ENCODE data around the gene TNFRSF21. TPM values are rescaled to one million over a fixed set of nuclear protein-coding genes. Genes with fewer than 3 reads are reported as not detected.

Gene TNFRSF21
- total RNA-seq, 1 donor from 2014 or later, result 49.6 TPM

- no peak for DNase-seq (ENCODE audit: low read depth in 2 of 2)
Observed at GRCh38 chr6:47323887-47324286, 14.2 kb upstream of the TNFRSF21 start.

GRCh38 chr6:47323321-47323720 is 13.6 kb upstream of the TNFRSF21 start:
- no peak for DNase-seq (ENCODE audit: low read depth in 2 of 2)

- no peak for DNase-seq (ENCODE audit: low read depth in 2 of 2)
Observed at GRCh38 chr6:47321577-47321976, 11.9 kb upstream of the TNFRSF21 start.

GRCh38 chr6:47319867-47320266 is 10.2 kb upstream of the TNFRSF21 start:
- no peak for DNase-seq (ENCODE audit: low read depth in 2 of 2)

- DNase-seq (ENCODE audit: low read depth in 2 of 2), result no peak
Observed at GRCh38 chr6:47319382-47319781, 9.7 kb upstream of the TNFRSF21 start.

- no peak for DNase-seq (ENCODE audit: low read depth in 2 of 2)
Observed at GRCh38 chr6:47318236-47318989, 8.7 kb upstream of the TNFRSF21 start.

GRCh38 chr6:47315181-47315580 is 5.5 kb upstream of the TNFRSF21 start:
- DNase-seq (ENCODE audit: low read depth in 2 of 2), result peak; percentile 34 to 59

- no peak for DNase-seq (ENCODE audit: low read depth in 2 of 2)
Observed at GRCh38 chr6:47310131-47310480, 401 bp upstream of the TNFRSF21 start.

- peak; percentile 41 to 53 for DNase-seq (ENCODE audit: low read depth in 2 of 2)
Observed at GRCh38 chr6:47308552-47309290, 984 bp downstream of the TNFRSF21 start.

- no peak for DNase-seq (ENCODE audit: low read depth in 2 of 2)
Observed at GRCh38 chr6:47308198-47308517, 1.5 kb downstream of the TNFRSF21 start.

- DNase-seq (ENCODE audit: low read depth in 2 of 2), result no peak
Observed at GRCh38 chr6:47307362-47308197, 2.1 kb downstream of the TNFRSF21 start.

GRCh38 chr6:47306887-47307286 is 2.8 kb downstream of the TNFRSF21 start:
- DNase-seq (ENCODE audit: low read depth in 2 of 2), result peak in 1 of 2 donors; percentile 10

GRCh38 chr6:47303861-47304260 is 5.8 kb downstream of the TNFRSF21 start:
- DNase-seq (ENCODE audit: low read depth in 2 of 2), result no peak

GRCh38 chr6:47303342-47303741 is 6.4 kb downstream of the TNFRSF21 start:
- DNase-seq (ENCODE audit: low read depth in 2 of 2), result no peak

- DNase-seq (ENCODE audit: low read depth in 2 of 2), result no peak
Observed at GRCh38 chr6:47302043-47302442, 7.7 kb downstream of the TNFRSF21 start.

GRCh38 chr6:47301441-47301840 is 8.3 kb downstream of the TNFRSF21 start:
- DNase-seq (ENCODE audit: low read depth in 2 of 2), result no peak

GRCh38 chr6:47300417-47300816 is 9.3 kb downstream of the TNFRSF21 start:
- DNase-seq (ENCODE audit: low read depth in 2 of 2), result no peak

- DNase-seq (ENCODE audit: low read depth in 2 of 2), result no peak
Observed at GRCh38 chr6:47299965-47300364, 9.7 kb downstream of the TNFRSF21 start.

- no peak for DNase-seq (ENCODE audit: low read depth in 2 of 2)
Observed at GRCh38 chr6:47298475-47298874, 11.2 kb downstream of the TNFRSF21 start.

GRCh38 chr6:47294990-47295389 is 14.7 kb downstream of the TNFRSF21 start:
- no peak for DNase-seq (ENCODE audit: low read depth in 2 of 2)

GRCh38 chr6:47292944-47293343 is 16.8 kb downstream of the TNFRSF21 start:
- peak in 1 of 2 donors; percentile 36 for DNase-seq (ENCODE audit: low read depth in 2 of 2)

- no peak for DNase-seq (ENCODE audit: low read depth in 2 of 2)
Observed at GRCh38 chr6:47292027-47292426, 17.7 kb downstream of the TNFRSF21 start.

Data from lung microvascular endothelial cell (primary cell).